MM.1S (cell line): ENCODE results near the gene FAAP24.
"Not testable (repeated sequence)": the region's sequence is repeated elsewhere in the genome, so short reads cannot be mapped to it uniquely, and the experiment has no call there.

Experiments
- DNase-seq: peaks from one replicate; pipeline ENCODE4 v3.0.0-alpha.2; 2015
- H2AFZ ChIP-seq: fragments of 300-600 bp; sonication (generic); 2 replicates; pipeline ENCODE4 v1.6.0; 2016; ENCODE audit warnings: antibody characterized with exemption, low read length
- H3F3A ChIP-seq: fragments of 300-600 bp; sonication (generic); 2 replicates; pipeline ENCODE4 v1.6.1; 2016; ENCODE audit warnings: mild to moderate bottlenecking, antibody characterized with exemption, low read length, moderate library complexity, mixed read lengths; ENCODE audit not compliant: insufficient read depth
- H3K27ac ChIP-seq: fragments of 300-600 bp; sonication (generic); 2 replicates; pipeline ENCODE4 v1.5.1; 2016; ENCODE audit warnings: mild to moderate bottlenecking, low read length
- H3K27me3 ChIP-seq: fragments of 300-600 bp; sonication (generic); replicated peaks from 2 replicates; pipeline ENCODE4 v1.6.0; 2016; ENCODE audit warnings: low read length; ENCODE audit not compliant: insufficient read depth
- H3K36me3 ChIP-seq: fragments of 300-600 bp; sonication (generic); replicated peaks from 2 replicates; pipeline ENCODE4 v1.6.1; 2016; ENCODE audit warnings: mild to moderate bottlenecking, low read length, mixed read lengths; ENCODE audit not compliant: insufficient read depth
- H3K4me1 ChIP-seq: fragments of 300-600 bp; sonication (generic); 2 replicates; pipeline ENCODE4 v1.6.1; 2016; ENCODE audit warnings: low read length, mixed read lengths
- H3K4me2 ChIP-seq: fragments of 300-600 bp; sonication (generic); 2 replicates; pipeline ENCODE4 v1.6.0; 2016; ENCODE audit warnings: low read depth, low read length
- H3K4me3 ChIP-seq: fragments of 300-600 bp; sonication (generic); 2 replicates; pipeline ENCODE4 v1.5.1; 2016; ENCODE audit warnings: low read length, mixed read lengths
- H3K79me2 ChIP-seq: fragments of 300-600 bp; sonication (generic); 2 replicates; pipeline ENCODE4 v1.6.1; 2016; ENCODE audit warnings: mixed run types, low read length, mixed read lengths
- H3K9ac ChIP-seq: fragments of 300-600 bp; sonication (generic); 2 replicates; pipeline ENCODE4 v1.6.1; 2016; ENCODE audit warnings: low read length, mixed read lengths
- H3K9me2 ChIP-seq: fragments of 300-600 bp; sonication (generic); replicated peaks from 2 replicates; pipeline ENCODE4 v1.6.1; 2016; ENCODE audit warnings: mild to moderate bottlenecking, low read length, mixed read lengths; ENCODE audit not compliant: insufficient read depth
- H3K9me3 ChIP-seq: fragments of 300-600 bp; sonication (generic); replicated peaks from 2 replicates; pipeline ENCODE4 v1.6.1; 2016; ENCODE audit warnings: mild to moderate bottlenecking, low read length, mixed read lengths; ENCODE audit not compliant: insufficient read depth
- H4K20me1 ChIP-seq: fragments of 300-600 bp; sonication (generic); 2 replicates; pipeline ENCODE4 v1.6.1; 2016; ENCODE audit warnings: mild to moderate bottlenecking, low read length, moderate library complexity, mixed read lengths; ENCODE audit not compliant: insufficient read depth
- CTCF ChIP-seq: fragments of 300-600 bp; sonication (generic); IDR thresholded peaks from 2 replicates; pipeline ENCODE4 v1.5.1; 2016; ENCODE audit warnings: antibody characterized with exemption, low read length, mixed read lengths
- EZH2 ChIP-seq: fragments of 300-600 bp; sonication (generic); optimal IDR thresholded peaks from 2 replicates; pipeline ENCODE3; 2017; ENCODE audit warnings: low read depth, mild to moderate bottlenecking, antibody characterized with exemption, low read length, mixed read lengths
- EZH2phosphoT487 ChIP-seq: fragments of 300-600 bp; sonication (generic); IDR thresholded peaks from 2 replicates; pipeline ENCODE4 v1.6.1; 2018; ENCODE audit warnings: antibody characterized with exemption, low read length

FAAP24 gene

GRCh38 chr19:32982488-32982887 is 10.4 kb downstream of the FAAP24 start:
- H3K9ac ChIP-seq = not testable (repeated sequence)

GRCh38 chr19:32988254-32988653 is 16.2 kb downstream of the FAAP24 start:
- H3K4me2 ChIP-seq, H2AFZ ChIP-seq, H3K27ac ChIP-seq, H4K20me1 ChIP-seq, H3F3A ChIP-seq, H3K9me2 ChIP-seq, DNase-seq, H3K4me1 ChIP-seq, H3K4me3 ChIP-seq, H3K27me3 ChIP-seq, H3K36me3 ChIP-seq, H3K79me2 ChIP-seq, H3K9ac ChIP-seq, H3K9me3 ChIP-seq: not testable (repeated sequence)

More at GRCh38 chr19:32982488-32982887, 10.4 kb downstream of the FAAP24 start:
- not testable (repeated sequence) for H2AFZ ChIP-seq, H4K20me1 ChIP-seq, H3K27ac ChIP-seq, H3K79me2 ChIP-seq, H3K27me3 ChIP-seq, H3K4me2 ChIP-seq, H3K4me3 ChIP-seq, DNase-seq, H3K9me3 ChIP-seq, H3F3A ChIP-seq, H3K9me2 ChIP-seq, H3K4me1 ChIP-seq, H3K36me3 ChIP-seq

GRCh38 chr19:32988724-32989123 is 16.7 kb downstream of the FAAP24 start:
- no peaks in the 10 kb centered on the region for H3K79me2 ChIP-seq
- no peaks in the 10 kb centered on the region for H3K9me2 ChIP-seq
- H3K4me1 ChIP-seq = no peaks in the 10 kb centered on the region
- H2AFZ ChIP-seq = no peak overlapping the region
- H3K36me3 ChIP-seq = no peaks in the 10 kb centered on the region
- TF ChIP-seq CTCF (no peak), EZH2 (no peak), EZH2phosphoT487 (no peak)
- H3K9me3 ChIP-seq = no peaks in the 10 kb centered on the region
- H3K4me2 ChIP-seq = no peak overlapping the region
- no peak for DNase-seq
- no peak overlapping the region for H3K4me3 ChIP-seq
- no peak overlapping the region for H3K27ac ChIP-seq
- H3K27me3 ChIP-seq = no peaks in the 10 kb centered on the region
- H3F3A ChIP-seq = no peaks in the 10 kb centered on the region
- no peak overlapping the region for H3K9ac ChIP-seq
- no peaks in the 10 kb centered on the region for H4K20me1 ChIP-seq

GRCh38 chr19:32995966-32996365 is 23.9 kb downstream of the FAAP24 start:
- not testable (repeated sequence) for H3K4me2 ChIP-seq, H2AFZ ChIP-seq, DNase-seq, H3K9me3 ChIP-seq, H3K79me2 ChIP-seq, H3K36me3 ChIP-seq, H3K27ac ChIP-seq, H3K4me1 ChIP-seq, H3K4me3 ChIP-seq, H3K9ac ChIP-seq, H3K9me2 ChIP-seq, H3K27me3 ChIP-seq, H3F3A ChIP-seq, H4K20me1 ChIP-seq

GRCh38 chr19:32997061-32997464 is 25.0 kb downstream of the FAAP24 start:
- H4K20me1 ChIP-seq, H3K4me1 ChIP-seq, H3K79me2 ChIP-seq, H3K27ac ChIP-seq, H3F3A ChIP-seq, H3K4me2 ChIP-seq, H3K9me3 ChIP-seq, H3K9ac ChIP-seq, H3K27me3 ChIP-seq, H2AFZ ChIP-seq, H3K9me2 ChIP-seq, H3K4me3 ChIP-seq, DNase-seq, H3K36me3 ChIP-seq: not testable (repeated sequence)
